ENCODE measurements around the gene DDX49.
A peak's percentile ranks its signal among the peaks of the same experiment; 100 is the strongest.

Gene DDX49

GRCh38 chr19:18967358-18968146, 48.0 kb downstream of the DDX49 start:
- Histone ChIP-seq H3K27ac (peak overlapping the region; percentile 92), H3K36me3 (no peaks in the 10 kb centered on the region), H3K4me1 (ENCODE audit: control insufficient read depth in 1 of 2, insufficient read depth in 1 of 2, low read depth in 1 of 2, low read length in 1 of 2) (peaks cover 62 to 64% of the 10 kb centered on the region in 2 experiments), H3K9me3 (no peaks in the 10 kb centered on the region), H3K4me3 (ENCODE audit: low read depth in 1 of 2, low read length in 1 of 2) (peak overlapping the region; percentile 54 to 60), H3K27me3 (no peaks in the 10 kb centered on the region)
- no peak for TF ChIP-seq CTCF (IDR thresholded peaks at IDR 0.05)

GRCh38 chr19:18969931-18970659, 50.6 kb downstream of the DDX49 start:
- no peak for TF ChIP-seq CTCF (IDR thresholded peaks at IDR 0.05)
- H3K4me3 ChIP-seq (ENCODE audit: low read depth in 1 of 2, low read length in 1 of 2): no peak overlapping the region
- H3K9me3 ChIP-seq: no peaks in the 10 kb centered on the region
- H3K27ac ChIP-seq: peak overlapping the region; percentile 92
- peaks cover 78 to 87% of the 10 kb centered on the region in 2 experiments for H3K4me1 ChIP-seq (ENCODE audit: control insufficient read depth in 1 of 2, insufficient read depth in 1 of 2, low read depth in 1 of 2, low read length in 1 of 2)
- H3K36me3 ChIP-seq: no peaks in the 10 kb centered on the region
- H3K27me3 ChIP-seq: no peaks in the 10 kb centered on the region

- Histone ChIP-seq H3K4me1 (ENCODE audit: control insufficient read depth in 1 of 2, insufficient read depth in 1 of 2, low read depth in 1 of 2, low read length in 1 of 2) (peaks cover 70 to 81% of the 10 kb centered on the region in 2 experiments), H3K9me3 (no peaks in the 10 kb centered on the region), H3K4me3 (ENCODE audit: low read depth in 1 of 2, low read length in 1 of 2) (peak overlapping the region; percentile 38 to 42), H3K27me3 (no peaks in the 10 kb centered on the region), H3K36me3 (no peaks in the 10 kb centered on the region), H3K27ac (peak overlapping the region; percentile 92)
- TF ChIP-seq CTCF (IDR thresholded peaks at IDR 0.05): no peak
These were observed 52.8 kb downstream of the DDX49 start for GRCh38 chr19:18972301-18972811.

GRCh38 chr19:18972851-18973250, 53.3 kb downstream of the DDX49 start:
- peak overlapping the region; percentile 92 for H3K27ac ChIP-seq
- no peaks in the 10 kb centered on the region for H3K36me3 ChIP-seq
- no peak for TF ChIP-seq CTCF (IDR thresholded peaks at IDR 0.05)
- no peaks in the 10 kb centered on the region for H3K27me3 ChIP-seq
- H3K4me3 ChIP-seq (ENCODE audit: low read depth in 1 of 2, low read length in 1 of 2): peak overlapping the region; percentile 38 to 42
- H3K9me3 ChIP-seq: no peaks in the 10 kb centered on the region
- peaks cover 65 to 76% of the 10 kb centered on the region in 2 experiments for H3K4me1 ChIP-seq (ENCODE audit: control insufficient read depth in 1 of 2, insufficient read depth in 1 of 2, low read depth in 1 of 2, low read length in 1 of 2)

GRCh38 chr19:18975011-18975410, 55.5 kb downstream of the DDX49 start:
- Histone ChIP-seq H3K9me3 (no peaks in the 10 kb centered on the region), H3K27me3 (no peaks in the 10 kb centered on the region), H3K4me3 (ENCODE audit: low read depth in 1 of 2, low read length in 1 of 2) (no peak overlapping the region), H3K36me3 (no peaks in the 10 kb centered on the region), H3K4me1 (ENCODE audit: control insufficient read depth in 1 of 2, insufficient read depth in 1 of 2, low read depth in 1 of 2, low read length in 1 of 2) (peaks cover 54 to 66% of the 10 kb centered on the region in 2 experiments), H3K27ac (peak overlapping the region; percentile 25)
- no peak for TF ChIP-seq CTCF (IDR thresholded peaks at IDR 0.05)

All from neutrophil (primary cell).